Gastroesophageal sphincter (tissue), 2 donors: ENCODE results near the gene LDB2.

Experiments used
- POLR2A ChIP-seq, 2 donors: fragments of 450-650 bp; IDR thresholded peaks; one replicate each; pipeline ENCODE4 v1.6.1; 2017; ENCODE audit warnings: antibody characterized with exemption in 2 of 2, mild to moderate bottlenecking in 2 of 2, moderate library complexity in 1 of 2
- POLR2AphosphoS5 ChIP-seq: sonication (generic); formaldehyde crosslinking; IDR thresholded peaks from one replicate; pipeline ENCODE4 v1.6.1; 2017; ENCODE audit warnings: antibody characterized with exemption

DNA sequence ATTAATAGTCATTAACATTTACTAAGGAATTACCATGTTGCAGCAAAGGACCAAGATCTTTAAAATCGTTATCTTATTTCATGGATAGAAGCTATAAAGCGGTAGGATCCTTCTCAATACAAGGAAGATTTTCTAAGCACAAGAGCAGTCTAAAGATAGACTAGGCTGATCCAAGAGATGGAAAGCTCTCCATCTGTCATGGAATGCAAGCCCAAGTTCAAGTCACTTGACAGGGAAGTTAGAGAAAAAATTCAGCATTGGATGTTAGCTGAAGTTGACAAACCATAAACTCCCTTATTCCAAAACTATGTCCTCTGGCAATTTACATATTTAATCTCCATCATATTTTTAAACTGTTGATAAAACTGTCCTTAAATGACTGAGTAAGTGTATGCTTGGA is 177.7 kb downstream of the LDB2 start:
- TF ChIP-seq POLR2AphosphoS5 (no peak), POLR2A (IDR thresholded peaks at IDR 0.05) (no peak)
